HL-60 (cell line): Measurements from ENCODE around the gene AOPEP.

Source experiments
- CTCF ChIP-seq: IDR thresholded peaks from one replicate; pipeline ENCODE4 v1.5.1; 2011; ENCODE audit warnings: low read length, control low read depth, inconsistent platforms; ENCODE audit not compliant: insufficient read depth
- GABPA ChIP-seq: IDR thresholded peaks from 2 replicates; pipeline ENCODE4 v1.6.1; 2012; ENCODE audit warnings: low read depth
- POLR2AphosphoS5 ChIP-seq: IDR thresholded peaks from 2 replicates; pipeline ENCODE4 v1.6.1; 2012; ENCODE audit warnings: low read depth
- REST ChIP-seq: IDR thresholded peaks from 2 replicates; pipeline ENCODE4 v1.6.1; 2012; ENCODE audit warnings: low read depth; ENCODE audit not compliant: insufficient replicate concordance
- SPI1 ChIP-seq: IDR thresholded peaks from 2 replicates; pipeline ENCODE4 v1.6.1; 2012; ENCODE audit warnings: low read depth, mild to moderate bottlenecking, borderline replicate concordance

GRCh38 chr9:95078511-95078910 is 352.0 kb downstream of the AOPEP start:
- TF ChIP-seq REST, result no peak
- no peak for TF ChIP-seq CTCF
- TF ChIP-seq POLR2AphosphoS5, result no peak
- TF ChIP-seq GABPA, result no peak
- TF ChIP-seq SPI1, result no peak
